OCI-LY7 (cell line): ENCODE measurements around the gene EMSY. TPM values are rescaled to one million over a fixed set of nuclear protein-coding genes. Genes with fewer than 3 reads are reported as not detected.

Experiments
- Bru-seq: library from RNA; stranded (reverse); fragments of 400-500 nt; gene quantifications from one replicate; lab custom pipeline; 2021; lab: Mats Ljungman, UMichigan
- BruChase-seq, 2 experiments: library from RNA; stranded (reverse); fragments of 400-500 nt; gene quantifications; one replicate each; lab custom pipeline; 2021; lab: Mats Ljungman, UMichigan
- BruUV-seq: library from RNA; stranded (reverse); fragments of 400-500 nt; replicated peaks from 2 replicates; lab custom pipeline; 2021; lab: Mats Ljungman, UMichigan
- CTCF ChIA-PET: fragments of 300-600 bp; sonication (Branson Sonifier 250); formaldehyde crosslinking; loops from one replicate; lab custom pipeline; 2022; ENCODE audit warnings: antibody characterized with exemption; ENCODE audit not compliant: unreplicated experiment; lab: Charles Lee
- POLR2A ChIA-PET: fragments of 300-600 bp; sonication (Branson Sonifier 250); formaldehyde crosslinking; loops from one replicate; lab custom pipeline; 2022; ENCODE audit warnings: antibody characterized with exemption; lab: Charles Lee
- DNase-seq: peaks from one replicate; pipeline ENCODE4 v3.0.0-alpha.2; 2015; ENCODE audit warnings: low spot score
- H2AFZ ChIP-seq: fragments of 200-600 bp; sonication (generic), shearing (Covaris generic); 2 replicates; pipeline ENCODE4 v1.6.1; 2014; ENCODE audit warnings: mild to moderate bottlenecking, antibody characterized with exemption, low read length, moderate library complexity
- H3K27ac ChIP-seq: fragments of 200-600 bp; sonication (generic); 2 replicates; pipeline ENCODE4 v1.5.1; 2014; ENCODE audit warnings: mixed run types, low read depth, mild to moderate bottlenecking, moderate library complexity, low read length, inconsistent platforms; ENCODE audit not compliant: poor library complexity, severe bottlenecking
- H3K36me3 ChIP-seq: fragments of 200-600 bp; sonication (generic); 2 replicates; pipeline ENCODE4 v1.6.1; 2014; ENCODE audit warnings: mild to moderate bottlenecking, antibody characterized with exemption, low read length, moderate library complexity, mixed read lengths; ENCODE audit not compliant: insufficient read depth
- H3K4me1 ChIP-seq: fragments of 200-600 bp; sonication (generic); 2 replicates; pipeline ENCODE4 v1.5.1; 2014; ENCODE audit warnings: mild to moderate bottlenecking, low read length; ENCODE audit not compliant: insufficient read depth, poor library complexity, severe bottlenecking
- H3K4me2 ChIP-seq: fragments of 200-600 bp; sonication (generic); 2 replicates; pipeline ENCODE4 v1.6.1; 2014; ENCODE audit warnings: mild to moderate bottlenecking, low read length
- H3K4me3 ChIP-seq: fragments of 200-600 bp; sonication (generic); 2 replicates; pipeline ENCODE4 v1.5.1; 2014; ENCODE audit warnings: mild to moderate bottlenecking, low read depth, low read length; ENCODE audit not compliant: poor library complexity, severe bottlenecking
- H3K79me2 ChIP-seq: fragments of 200-600 bp; sonication (generic); 2 replicates; pipeline ENCODE4 v1.6.1; 2016; ENCODE audit warnings: low read depth, mild to moderate bottlenecking, low read length, moderate library complexity, mixed read lengths; ENCODE audit not compliant: insufficient read depth
- H3K9me2 ChIP-seq: fragments of 200-600 bp; sonication (generic); 2 replicates; pipeline ENCODE4 v1.6.1; 2016; ENCODE audit warnings: mild to moderate bottlenecking, low read length, mixed read lengths; ENCODE audit not compliant: insufficient read depth
- H3K9me3 ChIP-seq: fragments of 200-600 bp; sonication (generic); 2 replicates; pipeline ENCODE4 v1.6.1; 2014; ENCODE audit warnings: mild to moderate bottlenecking, mixed run types, low read length, mixed read lengths
- H4K20me1 ChIP-seq: fragments of 200-600 bp; sonication (generic); 2 replicates; pipeline ENCODE4 v1.6.1; 2014; ENCODE audit warnings: mild to moderate bottlenecking, antibody characterized with exemption, low read length, moderate library complexity, mixed read lengths; ENCODE audit not compliant: insufficient read depth
- CTCF ChIP-seq: fragments of 200-600 bp; sonication (generic); conservative IDR thresholded peaks from 2 replicates; pipeline ENCODE4 v1.5.1; 2014; ENCODE audit warnings: mild to moderate bottlenecking, antibody characterized with exemption, low read length, moderate library complexity, mixed read lengths
- EZH2phosphoT487 ChIP-seq: fragments of 200-600 bp; sonication (generic); IDR thresholded peaks from 2 replicates; pipeline ENCODE4 v1.6.1; 2018; ENCODE audit warnings: low read depth, borderline replicate concordance, mild to moderate bottlenecking, mixed run types, antibody characterized with exemption, low read length, moderate library complexity, mixed read lengths
- intact Hi-C: fragments of 100-400 bp; cut with micrococcal nuclease; formaldehyde crosslinking; loops from one replicate; pipeline ENCODE4 v1.10.0; 2022; ENCODE audit not compliant: unreplicated experiment
- long read RNA-seq: library from polyadenylated mRNA; stranded (forward); transcript quantifications from one replicate; pipeline ENCODE4 v2.0.0, GENCODE V29; 2022
- total RNA-seq, 2 experiments: library from RNA; depleted of rRNA in 1 of 2; stranded (reverse); fragments of >200 nt in 1 of 2; shearing (Covaris generic) in 1 of 2; gene quantifications; 2 replicates each; pipeline ENCODE4 v1.2.3, GENCODE V29; 2014 to 2022

EMSY gene
- total RNA-seq (2014; rRNA removed; shearing (Covaris generic)) (26.3 and 45.5 TPM in 2 replicates), total RNA-seq (2022) (29.8 and 32.2 TPM in 2 replicates), Bru-seq, nascent RNA (percentile 77 among the genes with signal in this experiment), BruChase-seq, experiment 1, labeled RNA remaining after a 6-hour chase (percentile 73 among the genes with signal in this experiment), BruChase-seq, experiment 2, labeled RNA remaining after a 2-hour chase (percentile 72 among the genes with signal in this experiment)
- long read RNA-seq, partial matches to known transcripts = 1 of 14 reads
- long read RNA-seq, other reads (novel, unspliced or antisense) = 10 of 14 reads

GRCh38 chr11:76444384-76445120, at the start of gene EMSY:
EMSY (plus strand) TSS chr11:76445018; CDS start chr11:76446939, 1,921 bp downstream.
- POLR2A ChIA-PET = interaction anchor here (1.0 kb wide), 1 partner anchor 9 kb away, joined by 3 read pairs; no protein-coding TSS in a partner anchor
- peak; percentile 97 for DNase-seq
- CTCF ChIA-PET = interaction anchor here (0.5 kb wide), 1 partner anchor 860 kb away, joined by 4 read pairs; no protein-coding TSS in a partner anchor

GRCh38 chr11:76395296-76395695, 49.5 kb upstream of the EMSY start:
- Histone ChIP-seq H3K9me3 (no peaks in the 10 kb centered on the region), H3K4me2 (no peak overlapping the region), H3K4me3 (no peak overlapping the region), H3K27ac (no peak overlapping the region), H3K4me1 (no peaks in the 10 kb centered on the region), H3K9me2 (no peaks in the 10 kb centered on the region), H2AFZ (no peak overlapping the region), H3K36me3 (no peaks in the 10 kb centered on the region), H4K20me1 (no peaks in the 10 kb centered on the region), H3K79me2 (no peaks in the 10 kb centered on the region)
- no peak for DNase-seq
- intact Hi-C loops = no loop called here
- no peak for TF ChIP-seq CTCF
- TF ChIP-seq EZH2phosphoT487 = no peak
- no TSS peak for BruUV-seq
- ChIA-PET CTCF (no interaction called here), POLR2A (interaction anchor here (0.7 kb wide), 1 partner anchor 362 kb away, joined by 4 read pairs; no protein-coding TSS in a partner anchor)

More at GRCh38 chr11:76444384-76445120, at the start of gene EMSY:
- Histone ChIP-seq H3K36me3 (peaks cover 34% of the 10 kb centered on the region), H2AFZ (peak within 1 kb of the TSS; percentile 93), H3K4me2 (peak within 1 kb of the TSS; percentile 93), H3K27ac (peak within 1 kb of the TSS; percentile 64), H4K20me1 (peaks cover 12% of the 10 kb centered on the region; the same call in 1 of the 2 replicates), H3K79me2 (peaks cover 38% of the 10 kb centered on the region), H3K9me3 (no peaks in the 10 kb centered on the region), H3K4me1 (peaks cover 19% of the 10 kb centered on the region), H3K4me3 (peak within 1 kb of the TSS; percentile 99), H3K9me2 (no peaks in the 10 kb centered on the region)
- intact Hi-C loops = loop anchor here (1.0 to 10.0 kb wide), 4 partner anchors 63 to 1550 kb away; partner anchors contain the start of genes GVQW3, INTS4, LRRC32 and THAP12
- TF ChIP-seq CTCF (no peak), EZH2phosphoT487 (no peak)
- no TSS peak for BruUV-seq
